Naive thymus-derived CD8-positive, alpha-beta T cell (primary cell): ENCODE results near the gene ATP5MK. TPM values are rescaled to one million over a fixed set of nuclear protein-coding genes. Genes with fewer than 3 reads are reported as not detected.
"Not testable (repeated sequence)": the region's sequence is repeated elsewhere in the genome, so short reads cannot be mapped to it uniquely, and the experiment has no call there.

ENCODE experiments used
- ATAC-seq, 2 donors: fragments of 150-1000 bp; cut with Tn5 transposase in 1 of 2; sonication (Bioruptor Pico), chemical (Tn5 transposase) in 1 of 2; 1 replicate in 1 of 2; 2 replicates in 1 of 2; pipeline ENCODE4 v1.10.0; 2021; ENCODE audit warnings: mild to moderate bottlenecking in 2 of 2, moderate library complexity in 2 of 2
- POLR2A ChIA-PET: fragments of 350-600 bp; sonication (Branson Sonifier 250); formaldehyde crosslinking; loops from one replicate; lab custom pipeline; 2021; ENCODE audit warnings: antibody characterized with exemption; lab: Charles Lee
- DNase-seq, 10 donors: peaks; one replicate each; pipeline versions ENCODE4 v3.0.0 to v3.0.0-alpha.2; 2020 to 2022
- H3K27ac Mint-ChIP-seq, 10 donors: one replicate each; pipeline ENCODE4 v1.8.0; 2020 to 2022; ENCODE audit warnings: mild to moderate bottlenecking in 10 of 10, mixed read lengths in 10 of 10, moderate library complexity in 4 of 10, inconsistent platforms in 1 of 10
- H3K27me3 Mint-ChIP-seq, 5 donors: one replicate each; pipeline ENCODE4 v1.8.0; 2021 to 2022; ENCODE audit warnings: mixed read lengths in 5 of 5
- H3K36me3 Mint-ChIP-seq, 3 donors: one replicate each; pipeline ENCODE4 v1.8.0; 2020 to 2022; ENCODE audit warnings: mixed read lengths in 3 of 3, mild to moderate bottlenecking in 2 of 3, inconsistent platforms in 1 of 3
- H3K4me1 Mint-ChIP-seq, 4 donors: one replicate each; pipeline ENCODE4 v1.8.0; 2021 to 2022; ENCODE audit warnings: mixed read lengths in 4 of 4
- H3K4me3 Mint-ChIP-seq, 10 donors: one replicate each; pipeline ENCODE4 v1.8.0; 2020 to 2022; ENCODE audit warnings: mild to moderate bottlenecking in 10 of 10, mixed read lengths in 10 of 10, moderate library complexity in 6 of 10, inconsistent platforms in 1 of 10
- H3K9me3 Mint-ChIP-seq, 9 donors: one replicate each; pipeline ENCODE4 v1.8.0; 2020 to 2022; ENCODE audit warnings: mixed read lengths in 9 of 9, mild to moderate bottlenecking in 3 of 9, inconsistent platforms in 1 of 9, moderate library complexity in 1 of 9
- polyA plus RNA-seq, 3 donors: library from polyadenylated mRNA; unstranded; fragments of 300-500 nt; fragmentation: Illumina TruSeq; gene quantifications; one replicate each; pipeline ENCODE4 v1.2.3, GENCODE V29; 2021
- total RNA-seq, 8 experiments: library from RNA in 2 of 8; stranded (reverse) in 2 of 8; gene quantifications; one replicate each; pipeline ENCODE4 v1.2.3 and lab custom pipeline; 2021 to 2026

ATP5MK gene
- total and polyA plus RNA-seq, 5 experiments from 2014 or later = 140 to 601 (median 385) TPM

DNA sequence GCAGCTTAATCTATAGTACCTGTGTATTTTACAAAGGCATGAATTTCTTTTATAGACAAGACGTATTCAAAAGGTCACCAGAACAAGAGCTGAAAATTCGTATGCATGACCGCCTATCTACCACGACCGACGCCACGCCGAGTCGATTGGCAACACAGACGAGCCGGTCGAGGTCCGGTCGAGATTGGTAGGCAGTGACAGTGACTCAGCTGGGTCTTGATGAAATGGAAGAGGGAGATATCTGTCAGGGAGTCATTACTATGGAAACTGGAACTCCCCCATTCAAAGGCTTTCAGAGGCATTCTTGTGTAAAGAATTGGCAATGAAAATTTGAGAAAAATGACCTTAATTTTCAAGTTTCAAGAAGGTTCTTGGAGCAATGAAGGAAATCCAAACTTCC is 2.1 kb downstream of the ATP5MK start:
- no peaks in the 10 kb centered on the region for H3K9me3 Mint-ChIP-seq
- H3K36me3 Mint-ChIP-seq = peaks cover 0 to 55% (median 2%) of the 10 kb centered on the region in 3 donors
- peak overlapping the region; percentile 20 to 72 (median 60) for H3K4me3 Mint-ChIP-seq
- peak overlapping the region in 6 of 10 donors; percentile 56 to 90 (median 60) for H3K27ac Mint-ChIP-seq
- H3K27me3 Mint-ChIP-seq = no peaks in the 10 kb centered on the region
- DNase-seq = no peak
- ATAC-seq = no peak
- POLR2A ChIA-PET = no interaction called here
- H3K4me1 Mint-ChIP-seq = peaks cover 27 to 54% (median 48%) of the 10 kb centered on the region in 4 donors

DNA sequence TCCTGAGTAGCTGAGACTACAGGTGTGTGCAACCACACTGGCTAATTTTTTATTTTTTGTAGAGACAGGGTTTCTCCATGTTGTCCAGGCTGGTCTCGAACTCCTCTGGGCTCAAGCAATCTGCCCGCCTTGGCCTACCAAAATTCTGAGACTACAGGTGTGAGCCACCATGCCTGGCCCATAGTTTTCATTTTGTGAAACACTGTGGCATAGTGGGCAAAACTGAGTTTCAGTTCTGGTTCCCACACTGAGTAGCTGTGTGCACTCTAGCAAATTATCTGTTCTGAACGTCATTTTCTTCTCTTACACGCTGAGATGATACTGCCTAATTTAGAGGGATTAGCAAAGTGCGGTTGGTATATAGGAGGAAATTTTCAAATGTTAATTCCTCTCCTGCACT is 13.5 kb downstream of the ATP5MK start:
- Mint-ChIP-seq H3K27ac (peak overlapping the region in 1 of 10 donors; percentile 40), H3K9me3 (no peaks in the 10 kb centered on the region), H3K4me3 (no peak overlapping the region), H3K27me3 (no peaks in the 10 kb centered on the region), H3K36me3 (peaks cover 4 to 73% (median 5%) of the 10 kb centered on the region in 3 donors), H3K4me1 (no peaks in the 10 kb centered on the region)
- POLR2A ChIA-PET = no interaction called here
- ATAC-seq (no peak), DNase-seq (no peak)

DNA sequence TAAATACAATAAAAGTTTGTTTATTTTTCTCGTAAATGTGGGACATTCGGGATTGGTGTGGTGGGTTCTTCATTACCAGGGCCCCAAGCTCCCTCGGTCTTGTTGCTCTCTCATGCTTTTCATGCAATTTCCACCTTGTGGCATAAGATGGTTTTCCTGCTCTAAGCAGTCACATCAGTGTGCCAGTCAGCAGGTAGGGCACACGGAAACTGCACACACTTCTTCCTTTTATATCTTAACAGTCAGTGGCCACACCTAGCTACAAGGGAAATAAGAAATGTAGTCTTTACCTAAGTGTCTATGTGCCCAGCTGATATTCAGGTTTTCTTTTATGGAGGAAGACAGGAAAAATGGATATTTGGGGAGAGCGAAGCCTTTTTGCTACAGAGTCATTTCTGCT is 22.0 kb downstream of the ATP5MK start:
- no peak for ATAC-seq
- peaks cover 10 to 48% (median 15%) of the 10 kb centered on the region in 3 donors for H3K36me3 Mint-ChIP-seq

DNA sequence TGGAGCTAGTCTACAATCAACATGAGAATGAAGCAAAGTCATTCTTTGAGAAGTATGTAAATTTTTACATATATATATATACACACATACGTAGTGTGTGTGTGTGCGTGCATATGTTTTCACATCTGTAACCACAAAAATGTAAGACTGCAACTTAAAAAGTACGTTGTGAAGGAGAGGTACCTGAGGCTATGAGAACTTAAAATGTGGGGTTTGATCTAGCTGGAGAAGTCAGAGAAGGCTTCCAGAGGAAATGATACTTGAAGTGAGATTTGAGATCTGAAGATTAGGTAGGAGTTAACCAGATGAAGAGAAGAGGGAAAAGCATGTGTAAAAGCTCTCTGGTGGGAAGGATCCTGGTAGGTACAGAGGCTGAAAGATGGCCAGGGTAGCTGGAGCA is 22.7 kb downstream of the ATP5MK start:
- Mint-ChIP-seq H3K4me1 (peaks cover 10 to 28% (median 19%) of the 10 kb centered on the region in 4 donors), H3K27me3 (no peaks in the 10 kb centered on the region), H3K36me3 (peaks cover 10 to 44% (median 15%) of the 10 kb centered on the region in 3 donors), H3K27ac (peak overlapping the region in 3 of 10 donors; percentile 0 to 21 (median 15)), H3K9me3 (no peaks in the 10 kb centered on the region), H3K4me3 (no peak overlapping the region)
- POLR2A ChIA-PET = interaction anchor here (0.6 to 1.1 kb wide), 3 partner anchors 22 to 178 kb away, joined by 4 read pairs; partner anchors contain the start of genes ATP5MK and PDCD11
- DNase-seq = no peak
- no peak for ATAC-seq

More for the DNA sequence above, 22.0 kb downstream of the ATP5MK start:
- peaks cover 9 to 22% (median 16%) of the 10 kb centered on the region in 4 donors for H3K4me1 Mint-ChIP-seq
- H3K4me3 Mint-ChIP-seq = no peak overlapping the region
- H3K27me3 Mint-ChIP-seq = no peaks in the 10 kb centered on the region
- DNase-seq = no peak
- H3K9me3 Mint-ChIP-seq = no peaks in the 10 kb centered on the region
- peak overlapping the region in 1 of 10 donors; percentile 55 for H3K27ac Mint-ChIP-seq
- POLR2A ChIA-PET = interaction anchor here (0.6 to 1.1 kb wide), 2 partner anchors 22 to 179 kb away, joined by 4 read pairs; partner anchors contain the start of genes ATP5MK and PDCD11

DNA sequence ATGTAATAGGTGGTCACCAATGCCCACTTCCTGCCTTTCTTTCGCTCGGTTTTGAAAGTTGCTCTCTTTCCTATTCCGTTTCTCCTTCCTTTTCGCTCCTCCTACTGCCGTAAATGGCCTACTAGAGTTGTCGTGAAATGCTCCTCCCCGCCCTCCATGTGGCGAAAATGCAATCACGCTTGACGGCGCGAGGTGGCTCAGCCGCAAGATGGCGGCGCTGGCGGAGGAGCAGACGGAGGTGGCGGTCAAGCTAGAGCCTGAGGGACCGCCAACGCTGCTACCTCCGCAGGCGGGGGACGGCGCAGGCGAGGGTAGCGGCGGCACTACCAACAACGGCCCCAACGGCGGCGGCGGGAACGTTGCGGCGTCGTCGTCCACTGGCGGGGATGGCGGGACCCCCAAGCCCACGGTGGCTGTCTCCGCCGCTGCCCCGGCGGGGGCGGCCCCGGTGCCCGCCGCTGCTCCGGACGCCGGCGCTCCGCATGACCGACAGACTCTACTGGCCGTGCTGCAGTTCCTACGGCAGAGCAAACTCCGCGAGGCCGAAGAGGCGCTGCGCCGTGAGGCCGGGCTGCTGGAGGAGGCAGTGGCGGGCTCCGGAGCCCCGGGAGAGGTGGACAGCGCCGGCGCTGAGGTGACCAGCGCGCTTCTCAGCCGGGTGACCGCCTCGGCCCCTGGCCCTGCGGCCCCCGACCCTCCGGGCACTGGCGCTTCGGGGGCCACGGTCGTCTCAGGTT is 28.3 kb downstream of the ATP5MK start, which contains the start of gene TAF5:
TAF5 (plus strand) TSS at position 195 of the 737 bp plus-strand sequence; CDS start at position 209, 14 bp downstream.
- peaks cover 0 to 2% (median 0%) of the 10 kb centered on the region in 3 donors for H3K36me3 Mint-ChIP-seq
- peak within 1 kb of the TSS; percentile 82 to 96 (median 94) for H3K27ac Mint-ChIP-seq
- POLR2A ChIA-PET = interaction anchor here (0.5 to 2.4 kb wide), 9 partner anchors 15 to 925 kb away, joined by 3 to 16 read pairs (median 4); partner anchors contain the start of genes ATP5MK, CALHM2, NT5C2 and PCGF6
- peak; percentile 77 to 94 (median 89) for DNase-seq
- H3K4me3 Mint-ChIP-seq = peak within 1 kb of the TSS; percentile 85 to 98 (median 92)
- ATAC-seq = peak; percentile 62 to 63
- no peaks in the 10 kb centered on the region for H3K9me3 Mint-ChIP-seq
- no peaks in the 10 kb centered on the region for H3K27me3 Mint-ChIP-seq
- H3K4me1 Mint-ChIP-seq = peaks cover 3 to 29% (median 12%) of the 10 kb centered on the region in 4 donors

DNA sequence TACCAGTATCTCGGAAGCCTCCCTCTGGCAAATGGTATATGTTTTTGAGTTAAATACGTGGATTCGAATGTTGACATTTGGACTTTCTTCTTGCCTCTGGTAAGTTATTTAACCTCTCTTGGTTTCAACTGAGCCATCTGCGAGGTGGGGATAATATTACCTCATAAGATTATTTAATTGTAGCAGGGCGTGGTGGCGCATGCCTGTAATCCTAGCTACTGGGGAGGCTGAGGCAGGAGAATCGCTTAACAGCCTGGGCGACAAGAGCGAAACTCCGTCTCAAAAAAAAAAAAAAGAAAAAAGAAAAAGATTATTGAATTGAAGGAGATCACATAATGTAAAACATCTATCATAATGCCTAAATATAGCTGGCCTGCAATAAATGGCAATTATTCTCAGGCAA is 28.9 kb downstream of the ATP5MK start:
- no peak for DNase-seq
- H3K27me3 Mint-ChIP-seq = no peaks in the 10 kb centered on the region

DNA sequence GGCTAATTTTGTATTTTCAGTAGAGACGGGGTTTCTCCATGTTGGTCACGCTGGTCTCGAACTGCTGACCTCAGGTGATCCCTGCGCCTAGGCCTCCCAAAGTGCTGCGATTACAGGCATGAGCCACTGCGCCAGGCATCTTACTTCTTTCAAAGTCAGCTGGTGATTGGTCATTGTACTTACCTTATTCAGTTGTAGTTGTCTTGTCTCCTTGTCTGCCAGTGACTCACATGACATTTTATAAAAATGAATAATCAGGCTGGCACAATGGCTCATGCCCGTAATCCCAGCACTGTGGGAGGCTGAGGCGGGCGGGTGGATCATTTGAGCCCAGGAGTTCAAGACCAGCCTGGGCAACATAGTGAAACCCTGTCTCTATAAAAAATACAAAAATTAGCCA is 35.5 kb downstream of the ATP5MK start:
- ATAC-seq, H3K27ac Mint-ChIP-seq, H3K4me3 Mint-ChIP-seq, DNase-seq, H3K27me3 Mint-ChIP-seq, POLR2A ChIA-PET, H3K4me1 Mint-ChIP-seq, H3K36me3 Mint-ChIP-seq, H3K9me3 Mint-ChIP-seq: not testable (repeated sequence)

More for the DNA sequence above, 28.9 kb downstream of the ATP5MK start:
- peaks cover 3 to 29% (median 12%) of the 10 kb centered on the region in 4 donors for H3K4me1 Mint-ChIP-seq
- H3K9me3 Mint-ChIP-seq = no peaks in the 10 kb centered on the region
- peaks cover 0 to 2% (median 0%) of the 10 kb centered on the region in 3 donors for H3K36me3 Mint-ChIP-seq
- ATAC-seq = no peak
- peak overlapping the region; percentile 82 to 96 (median 94) for H3K27ac Mint-ChIP-seq
- H3K4me3 Mint-ChIP-seq = peak overlapping the region; percentile 84 to 98 (median 92)
- POLR2A ChIA-PET = interaction anchor here (0.5 to 2.4 kb wide), 11 partner anchors 14 to 974 kb away, joined by 3 to 16 read pairs (median 4); partner anchors contain the start of genes ATP5MK, CALHM2, NT5C2 and PCGF6

DNA sequence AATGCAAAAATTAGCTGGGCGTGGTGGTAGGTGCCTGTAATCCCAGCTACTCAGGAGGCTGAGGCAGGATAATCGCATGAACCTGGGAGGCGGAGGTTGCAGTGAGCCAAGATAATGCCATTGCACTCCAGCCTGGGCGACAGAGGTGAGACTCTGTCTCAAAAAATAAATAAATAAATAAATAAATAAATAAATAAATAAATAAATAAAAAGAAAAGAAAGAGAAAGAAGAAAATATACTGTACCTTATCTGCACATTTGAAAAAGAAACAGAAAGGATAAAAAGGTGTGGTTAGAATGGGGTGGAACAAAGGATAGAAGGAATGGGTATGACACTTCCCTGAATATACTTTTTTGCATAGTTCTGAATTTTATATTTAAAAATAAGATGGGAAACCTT is 36.8 kb downstream of the ATP5MK start:
- H3K4me3 Mint-ChIP-seq, ATAC-seq, H3K27me3 Mint-ChIP-seq, H3K27ac Mint-ChIP-seq, DNase-seq, H3K4me1 Mint-ChIP-seq, H3K9me3 Mint-ChIP-seq, H3K36me3 Mint-ChIP-seq, POLR2A ChIA-PET: not testable (repeated sequence)

DNA sequence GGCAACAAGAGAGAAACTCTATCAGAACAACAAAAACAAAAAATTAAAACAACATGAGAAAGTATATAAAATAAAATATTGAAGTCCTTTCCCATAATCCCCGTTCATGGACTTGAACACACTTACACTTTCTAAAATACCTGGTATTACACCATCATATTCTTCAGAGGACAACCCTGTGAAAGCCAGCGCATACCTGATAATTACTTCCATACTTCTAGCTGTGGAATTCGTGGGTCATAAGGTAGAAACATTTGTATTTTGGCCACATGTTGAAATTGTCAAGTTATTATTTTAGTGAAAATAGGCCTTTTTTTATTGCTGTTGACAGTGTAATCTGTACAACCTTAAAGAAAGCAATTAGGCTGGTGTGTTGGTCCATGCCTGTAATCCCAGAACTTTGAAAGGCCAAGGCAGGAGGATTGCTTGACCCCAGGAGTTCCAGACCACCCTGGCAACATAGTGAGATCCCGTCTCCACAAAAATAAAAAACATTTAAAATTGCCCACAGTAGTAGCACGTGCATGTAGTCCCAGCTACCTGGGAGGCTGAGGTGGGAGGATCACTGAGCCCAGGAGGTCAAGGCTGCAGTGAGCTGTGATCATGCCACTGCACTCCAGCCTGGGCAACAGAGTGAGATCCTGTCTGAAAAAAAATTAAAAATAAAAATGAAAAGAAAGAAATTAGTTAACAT is 40.2 kb downstream of the ATP5MK start:
- POLR2A ChIA-PET = interaction anchor here (0.6 kb wide), 1 partner anchor 9 kb away, joined by 4 read pairs; no protein-coding TSS in a partner anchor
- DNase-seq (no peak), ATAC-seq (no peak)
- Mint-ChIP-seq H3K27me3 (peaks cover 0 to 1% (median 0%) of the 10 kb centered on the region in 5 donors), H3K4me1 (peaks cover 0 to 5% (median 2%) of the 10 kb centered on the region in 4 donors), H3K4me3 (no peak overlapping the region), H3K36me3 (no peaks in the 10 kb centered on the region), H3K27ac (no peak overlapping the region), H3K9me3 (no peaks in the 10 kb centered on the region)

DNA sequence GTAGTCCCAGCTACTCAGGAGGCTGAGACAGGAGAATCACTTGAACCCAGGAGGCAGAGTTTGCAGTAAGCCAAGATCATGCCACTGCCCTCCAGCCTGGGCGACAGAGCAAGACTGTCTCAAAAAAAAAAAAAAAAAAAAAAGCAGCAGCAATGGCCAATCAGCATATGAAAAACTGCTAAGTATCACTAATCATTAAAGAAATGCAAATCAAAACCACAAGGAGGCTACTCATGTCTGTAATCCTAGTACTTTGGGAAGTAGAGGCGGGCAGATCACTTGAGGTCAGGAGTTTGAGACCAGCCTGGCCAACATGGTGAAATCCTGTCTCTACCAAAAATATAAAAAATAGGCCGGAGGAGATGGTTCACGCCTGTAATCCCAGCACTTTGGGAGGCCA is 41.7 kb downstream of the ATP5MK start:
- H3K4me3 Mint-ChIP-seq, H3K27ac Mint-ChIP-seq, H3K36me3 Mint-ChIP-seq, H3K9me3 Mint-ChIP-seq, DNase-seq, H3K4me1 Mint-ChIP-seq, POLR2A ChIA-PET, ATAC-seq, H3K27me3 Mint-ChIP-seq: not testable (repeated sequence)

DNA sequence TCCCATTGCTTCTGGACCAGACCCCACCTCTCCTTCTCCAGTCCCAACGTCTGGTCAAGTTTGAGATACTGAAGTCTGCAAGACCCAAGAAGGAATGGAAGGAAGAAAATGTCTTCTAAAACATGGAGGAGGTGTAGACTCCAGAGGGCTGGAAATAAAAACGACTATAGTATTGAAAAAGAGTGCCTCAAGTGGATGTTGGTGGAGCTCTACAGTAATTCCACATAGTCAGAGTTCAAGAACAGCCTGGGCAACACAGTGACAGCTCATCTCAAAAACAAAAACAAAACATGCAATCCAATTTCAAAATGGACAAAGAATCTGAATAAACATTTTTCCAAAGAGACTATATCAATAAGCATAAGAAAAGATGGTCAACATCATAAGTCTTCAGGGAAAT is 43.0 kb downstream of the ATP5MK start:
- Mint-ChIP-seq H3K4me3 (peak overlapping the region in 1 of 10 donors; percentile 10), H3K27me3 (peaks cover 0 to 1% (median 0%) of the 10 kb centered on the region in 5 donors), H3K27ac (no peak overlapping the region), H3K36me3 (peaks cover 0 to 2% (median 0%) of the 10 kb centered on the region in 3 donors), H3K4me1 (peaks cover 3 to 14% (median 9%) of the 10 kb centered on the region in 4 donors), H3K9me3 (no peaks in the 10 kb centered on the region)
- POLR2A ChIA-PET = interaction anchor here (0.6 to 2.5 kb wide), 5 partner anchors 14 to 1105 kb away, joined by 3 to 8 read pairs (median 5); partner anchors contain the start of genes ATP5MK, PDCD11 and TAF5
- no peak for DNase-seq
- ATAC-seq = no peak
